Measurements from ENCODE around the gene MSH6. TPM values are rescaled to one million over a fixed set of nuclear protein-coding genes. Genes with fewer than 3 reads are reported as not detected.

The MSH6 gene
- 100 to 1,000 TPM in 1 of 4 donors, 10 to 100 TPM in 3; 80.0 to 106 (median 91.5) TPM for polyA plus RNA-seq (ENCODE audit: insufficient read length in 4 of 4)

- peak; percentile 78 to 86 (median 82) for DNase-seq (ENCODE audit: low read depth in 4 of 4, low spot score in 2 of 4)
Measured at GRCh38 chr2:47782671-47783485, at the start of gene MSH6. Gene MSH6 (plus strand): TSS chr2:47783145. CDS start chr2:47783234, 89 bp downstream.

DNA sequence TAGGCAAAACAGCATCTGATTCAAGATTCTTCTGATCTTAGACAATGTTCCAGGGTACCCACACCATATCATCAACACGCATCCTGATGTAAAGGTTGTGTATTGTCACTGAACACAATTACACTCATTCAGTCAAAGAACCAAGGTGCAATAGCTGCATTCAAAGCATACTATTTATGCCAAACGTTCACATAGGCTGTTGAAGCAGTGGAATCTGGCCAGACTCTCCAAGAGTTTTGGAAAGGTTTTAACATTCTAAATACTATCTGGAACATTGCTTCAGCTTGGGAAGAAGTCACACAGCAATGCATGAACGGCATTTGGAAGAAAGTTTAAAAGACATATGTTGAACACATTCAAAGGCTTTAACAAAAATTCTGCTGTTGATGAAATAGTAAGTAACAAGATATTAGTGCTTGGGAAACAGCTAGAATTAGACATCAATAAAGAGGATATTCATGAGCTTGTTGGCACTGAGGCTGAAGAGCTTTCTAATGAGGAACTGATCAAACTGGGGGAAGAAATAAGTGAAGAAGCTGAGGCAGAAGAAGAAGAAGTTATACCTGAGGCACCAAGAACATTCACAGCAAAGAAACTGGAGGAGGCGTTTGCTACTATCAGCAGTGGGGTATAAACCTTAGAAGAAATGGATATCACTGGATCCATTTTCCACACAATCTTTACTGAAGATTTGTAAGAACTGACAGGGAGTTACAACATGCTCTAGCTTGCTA is 47.6 kb upstream of the MSH6 start:
- no peak for DNase-seq (ENCODE audit: low read depth in 4 of 4, low spot score in 2 of 4)

- no peak for DNase-seq (ENCODE audit: low read depth in 4 of 4, low spot score in 2 of 4)
Measured at GRCh38 chr2:47735912-47736311, 47.0 kb upstream of the MSH6 start.

- no peak for DNase-seq (ENCODE audit: low read depth in 4 of 4, low spot score in 2 of 4)
Measured at GRCh38 chr2:47737191-47737975, 45.6 kb upstream of the MSH6 start.

DNA sequence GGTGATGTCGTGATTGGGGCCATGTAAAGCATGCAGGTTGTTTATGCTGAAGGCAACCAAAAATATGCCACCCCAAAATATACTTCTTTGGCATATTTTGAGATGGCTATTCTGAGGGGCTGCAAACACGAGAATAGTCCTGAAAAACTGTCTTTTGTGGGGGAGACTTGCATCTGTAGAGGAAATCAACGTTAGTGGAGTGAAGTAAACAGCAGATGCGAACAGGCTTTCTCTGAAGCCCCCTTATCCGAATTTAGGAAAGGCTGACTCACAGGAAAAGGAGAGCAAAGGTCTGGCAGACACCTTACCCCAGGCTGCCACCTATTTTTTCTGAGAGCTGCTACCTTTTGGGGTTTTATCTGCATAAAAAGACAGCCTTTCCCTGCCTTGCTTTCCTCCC is 44.6 kb upstream of the MSH6 start:
- DNase-seq (ENCODE audit: low read depth in 4 of 4, low spot score in 2 of 4): no peak

GRCh38 chr2:47741101-47741500 is 41.8 kb upstream of the MSH6 start:
- DNase-seq (ENCODE audit: low read depth in 4 of 4, low spot score in 2 of 4): no peak

- DNase-seq (ENCODE audit: low read depth in 4 of 4, low spot score in 2 of 4): no peak
Measured at GRCh38 chr2:47741637-47742036, 41.3 kb upstream of the MSH6 start.

DNA sequence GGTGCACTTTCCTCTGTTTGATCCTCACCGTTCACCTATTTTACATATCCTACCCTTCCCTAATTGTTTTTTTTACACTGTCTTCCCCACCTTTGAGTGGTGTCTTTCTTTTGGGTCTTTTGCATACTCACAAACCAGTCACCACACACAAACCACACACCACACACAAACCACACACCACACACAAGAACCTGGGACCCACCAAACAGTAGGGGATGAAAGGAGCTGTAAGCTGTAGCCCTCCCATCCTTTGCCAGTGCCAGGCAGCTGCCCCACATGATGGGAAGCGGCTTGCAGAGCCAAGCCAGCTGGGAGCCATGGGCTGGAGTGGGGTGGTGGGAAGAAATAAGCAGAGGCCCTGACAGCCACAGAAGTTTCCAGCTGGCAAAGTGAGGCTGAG is 38.9 kb upstream of the MSH6 start:
- DNase-seq (ENCODE audit: low read depth in 4 of 4, low spot score in 2 of 4): no peak

DNA sequence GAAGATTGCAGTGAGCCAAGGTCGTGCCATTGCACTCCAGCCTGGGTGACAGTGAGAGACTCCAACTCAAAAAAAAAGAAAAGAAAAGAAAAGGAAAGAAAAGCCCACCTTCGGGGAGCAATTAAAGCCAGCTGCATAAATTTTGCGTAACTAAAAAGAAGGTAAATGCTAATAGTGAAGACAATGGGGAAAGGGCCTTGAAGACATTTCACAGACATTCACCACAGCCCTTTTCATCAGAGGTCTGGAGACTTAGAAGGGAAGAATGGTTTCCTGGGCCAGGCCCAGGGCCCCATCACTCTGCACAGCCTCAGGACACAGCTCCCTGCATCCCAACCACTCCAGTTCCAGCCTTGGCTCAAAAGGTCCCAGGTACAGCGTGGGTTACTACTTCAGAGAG is 35.1 kb upstream of the MSH6 start:
- no peak for DNase-seq (ENCODE audit: low read depth in 4 of 4, low spot score in 2 of 4)

DNA sequence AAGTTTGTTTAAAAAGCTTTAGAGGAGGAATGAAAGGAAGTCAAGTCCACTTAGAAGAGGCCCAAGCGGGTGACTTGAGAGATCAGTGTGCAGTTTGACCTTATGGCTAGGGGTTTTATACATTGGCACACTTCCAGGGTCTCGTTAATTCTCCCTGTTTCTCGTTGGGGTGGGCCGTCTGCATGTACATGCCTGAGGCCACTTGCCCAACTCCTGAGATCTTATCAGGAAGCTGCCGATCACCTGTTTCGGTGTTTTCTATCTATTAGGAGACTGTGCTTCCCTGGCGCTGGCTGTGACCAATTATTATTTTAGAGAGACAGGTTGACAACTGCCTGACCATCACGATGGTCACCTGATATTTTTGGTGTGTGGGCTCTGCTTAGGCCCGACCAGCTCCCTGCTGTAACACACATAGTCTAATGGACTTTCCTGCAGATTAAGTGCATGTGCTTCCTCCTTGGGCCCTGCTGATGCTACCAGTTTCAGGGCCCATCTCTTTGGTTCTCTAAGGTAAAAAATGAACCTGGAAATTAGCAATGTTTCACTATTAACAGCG is 31.0 kb upstream of the MSH6 start:
- DNase-seq (ENCODE audit: low read depth in 4 of 4, low spot score in 2 of 4): no peak

GRCh38 chr2:47767497-47767844 is 15.5 kb upstream of the MSH6 start:
- no peak for DNase-seq (ENCODE audit: low read depth in 4 of 4, low spot score in 2 of 4)

GRCh38 chr2:47767880-47768609 is 14.9 kb upstream of the MSH6 start:
- DNase-seq (ENCODE audit: low read depth in 4 of 4, low spot score in 2 of 4): no peak

DNA sequence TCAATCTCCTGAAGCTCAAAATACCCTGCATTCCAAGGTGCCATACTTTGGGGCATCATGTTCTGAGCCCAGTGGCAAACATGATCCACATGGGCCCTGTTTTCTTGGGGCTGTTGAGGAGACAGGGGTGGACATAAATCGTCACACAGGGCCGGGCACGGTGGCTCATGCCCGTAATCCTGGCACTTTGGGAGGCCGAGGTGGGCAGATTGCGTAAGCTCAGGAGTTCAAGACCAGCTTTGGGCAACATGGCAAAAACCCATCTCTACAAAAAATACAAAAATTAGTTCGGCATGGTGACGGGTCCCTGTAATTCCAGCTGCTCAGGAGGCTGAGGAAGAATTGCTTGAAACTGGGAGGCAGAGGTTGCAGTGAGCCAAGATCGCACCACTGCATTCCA is 13.6 kb upstream of the MSH6 start:
- DNase-seq (ENCODE audit: low read depth in 4 of 4, low spot score in 2 of 4): no peak

- DNase-seq (ENCODE audit: low read depth in 4 of 4, low spot score in 2 of 4): no peak
Measured at GRCh38 chr2:47771211-47771610, 11.7 kb upstream of the MSH6 start.

DNA sequence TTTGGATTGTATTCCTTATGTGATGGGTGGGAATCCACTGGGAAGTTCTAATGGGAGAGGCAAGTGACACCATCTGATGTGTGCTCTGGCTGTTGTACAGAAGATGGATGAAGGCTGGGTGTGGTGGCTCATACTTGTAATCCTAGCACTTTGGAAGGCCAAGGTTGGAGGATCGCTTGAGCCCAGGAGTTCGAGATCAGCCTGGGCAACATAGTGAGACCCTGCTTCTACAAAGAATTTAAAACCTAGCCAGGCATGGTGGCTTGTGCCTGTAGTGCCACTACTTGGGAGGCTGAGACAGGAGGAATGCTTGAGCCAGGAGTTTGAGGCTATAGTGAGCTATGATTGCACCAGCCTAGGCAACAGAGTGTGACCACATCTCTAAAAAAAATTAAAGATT is 10.6 kb upstream of the MSH6 start:
- DNase-seq (ENCODE audit: low read depth in 4 of 4, low spot score in 2 of 4): no peak

DNA sequence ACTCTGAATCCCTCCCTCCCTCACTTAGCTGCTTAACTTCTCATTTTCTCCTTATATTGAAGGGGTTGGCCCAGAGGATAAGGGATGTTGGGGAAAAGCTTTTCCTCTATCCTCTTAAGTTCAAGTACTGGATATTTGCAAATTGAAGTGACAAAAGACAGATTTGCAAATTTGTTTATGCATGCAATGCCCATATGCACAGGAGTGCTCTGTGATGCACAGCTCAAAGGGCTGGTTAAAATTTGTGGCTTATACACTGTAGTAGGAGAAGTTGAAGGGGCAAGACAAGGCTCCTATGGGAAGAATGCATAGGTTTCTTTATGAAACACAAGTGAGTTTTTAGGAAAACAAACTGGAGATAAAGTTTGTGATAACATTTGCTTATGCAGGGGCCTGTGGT is 8.4 kb upstream of the MSH6 start:
- DNase-seq (ENCODE audit: low read depth in 4 of 4, low spot score in 2 of 4): no peak

DNA sequence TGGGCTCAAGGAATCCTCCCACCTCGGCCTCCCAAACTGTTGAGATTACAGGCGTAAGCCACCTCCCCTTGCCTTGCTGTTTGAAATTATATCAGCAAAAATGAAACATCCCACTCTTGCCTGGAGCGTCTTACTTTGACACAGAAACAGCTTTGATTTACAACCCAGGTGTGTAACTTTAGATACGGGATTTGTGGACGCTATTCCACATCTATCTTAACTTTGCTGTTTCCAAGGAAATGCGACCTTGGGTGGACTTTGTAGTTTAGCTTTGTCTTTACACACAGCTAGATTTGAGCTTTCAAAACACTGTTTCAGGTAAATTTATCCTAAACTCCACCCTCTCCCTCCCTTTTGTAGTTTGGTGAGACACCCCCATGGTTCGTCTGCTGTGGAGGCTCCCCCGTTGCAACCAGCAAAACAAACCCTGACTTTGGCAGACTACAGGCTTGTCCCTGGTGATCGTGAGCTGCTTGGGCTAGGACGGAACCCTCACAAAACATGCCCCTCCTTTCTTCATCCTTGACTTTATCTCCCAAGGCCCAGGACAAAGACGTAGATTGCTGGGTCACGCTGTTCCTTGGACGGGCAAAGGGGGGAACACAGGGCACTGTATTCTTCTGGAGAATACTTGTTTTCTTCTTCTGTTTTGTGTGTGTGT is 5.5 kb upstream of the MSH6 start:
- no peak for DNase-seq (ENCODE audit: low read depth in 4 of 4, low spot score in 2 of 4)

DNA sequence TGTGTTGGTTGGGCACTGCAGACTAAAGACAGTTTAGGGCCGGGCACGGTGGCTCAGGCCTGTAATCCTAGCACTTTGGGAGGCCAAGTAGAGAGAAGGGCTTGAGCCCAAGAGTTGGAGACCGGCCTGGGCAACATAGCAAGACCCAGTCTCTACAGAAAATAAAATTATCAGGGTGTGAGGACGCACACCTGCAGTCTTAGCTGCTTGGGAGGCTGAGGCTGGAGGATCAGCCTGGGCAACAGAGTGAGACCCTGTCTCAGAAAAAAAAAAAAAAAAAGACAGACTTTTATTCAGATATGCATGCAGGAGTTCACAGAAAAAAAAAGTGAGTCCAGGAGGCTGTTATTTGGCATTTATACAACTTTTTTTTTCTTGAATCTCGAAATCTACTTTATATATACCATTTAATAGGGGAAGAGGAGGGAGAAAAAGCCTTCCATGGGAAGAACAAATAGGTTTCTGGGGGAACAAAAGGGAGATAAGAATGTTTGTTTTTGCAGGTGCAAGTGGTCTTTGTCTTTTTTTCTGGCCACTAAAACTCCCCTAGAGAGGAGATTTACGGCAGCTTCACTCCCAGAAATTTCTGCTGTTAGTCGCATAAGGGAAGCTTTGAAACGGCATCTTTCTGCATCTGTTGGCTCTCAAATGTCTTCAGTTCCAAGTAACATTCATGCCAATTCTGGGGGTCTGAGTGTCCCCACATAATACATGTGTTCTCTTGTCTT is 4.1 kb upstream of the MSH6 start:
- DNase-seq (ENCODE audit: low read depth in 4 of 4, low spot score in 2 of 4): no peak

DNA sequence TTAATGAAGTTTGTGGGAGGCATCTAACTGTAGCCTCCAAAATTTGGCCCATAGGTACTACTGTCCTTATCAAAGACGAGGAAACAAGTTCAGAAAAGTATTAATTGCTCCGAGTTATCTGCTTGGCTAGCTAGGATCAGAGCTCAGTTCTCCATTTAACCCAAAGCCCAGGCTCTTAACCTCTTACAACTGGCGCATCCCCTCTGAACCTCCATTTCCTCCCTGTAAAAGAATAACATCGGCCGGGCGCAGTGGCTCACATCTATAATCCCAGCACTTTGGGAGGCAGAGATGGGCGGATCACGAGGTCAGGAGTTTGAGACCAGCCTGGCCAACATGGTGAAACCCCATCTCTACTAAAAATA is 3.5 kb upstream of the MSH6 start:
- DNase-seq (ENCODE audit: low read depth in 4 of 4, low spot score in 2 of 4): no peak

Data from left renal cortex interstitium (tissue), 4 donors.